Esophagus squamous epithelium (tissue), 5 donors: ENCODE results near the gene RGS14. TPM values are rescaled to one million over a fixed set of nuclear protein-coding genes. Genes with fewer than 3 reads are reported as not detected.

ENCODE experiments used
- DNase-seq: peaks from one replicate; lab custom pipeline; 2025; lab: John Stamatoyannopoulos, UW
- H3K27ac ChIP-seq, 4 donors: fragments of 200-600 bp; sonication (generic); one replicate each; pipeline ENCODE4 v1.5.1; 2016 to 2019; ENCODE audit warnings: mild to moderate bottlenecking in 1 of 4
- H3K27me3 ChIP-seq, 4 donors: fragments of 200-600 bp; sonication (generic); 1 replicate in 3 of 4; 2 replicates in 1 of 4; pipeline versions ENCODE4 v1.5.1 to v1.6.0; 2017 to 2021; ENCODE audit warnings: antibody characterized with exemption in 1 of 4
- H3K36me3 ChIP-seq, 3 donors: fragments of 200-600 bp; sonication (generic); one replicate each; pipeline ENCODE4 v1.5.1; 2016 to 2019
- H3K4me1 ChIP-seq, 3 donors: fragments of 200-600 bp; sonication (generic); one replicate each; pipeline ENCODE4 v1.5.1; 2017 to 2019
- H3K4me3 ChIP-seq, 4 donors: fragments of 200-600 bp; sonication (generic); 1 replicate in 3 of 4; 2 replicates in 1 of 4; pipeline ENCODE4 v1.5.1; 2016 to 2019; ENCODE audit warnings: mild to moderate bottlenecking in 2 of 4, moderate library complexity in 1 of 4
- H3K9me3 ChIP-seq, 3 donors: fragments of 200-600 bp; sonication (generic); one replicate each; pipeline ENCODE4 v1.5.1; 2016 to 2019
- POLR2A ChIP-seq, 4 donors: fragments of 450-650 bp; IDR thresholded peaks; one replicate each; pipeline ENCODE4 v1.6.1; 2017; ENCODE audit warnings: antibody characterized with exemption in 4 of 4, mild to moderate bottlenecking in 4 of 4, moderate library complexity in 3 of 4
- WGBS, 2 donors: methylation state at CpG; one replicate each; pipeline ENCODE4 v1.1.5; 2018; 5-methylcytosine and 5-hydroxymethylcytosine counted together
- intact Hi-C: fragments of 100-400 bp; cut with DNase I; formaldehyde crosslinking; loops from one replicate; pipeline ENCODE4 v1.15.0; 2022
- total RNA-seq, 4 donors: library from RNA; depleted of rRNA; stranded (reverse); fragments of >200 nt; gene quantifications; one replicate each; pipeline ENCODE4 v1.1.0, GENCODE V29; 2016
- TF ChIP-seq, protein P1 (sequence below), 6 experiments: fragments of 450-650 bp in 4 of 6; fragments of 200-600 bp in 2 of 6; sonication (generic) in 2 of 6; IDR thresholded peaks; one replicate each; pipeline ENCODE4 v1.5.1; 2016 to 2019; ENCODE audit warnings: antibody characterized with exemption in 6 of 6, mild to moderate bottlenecking in 4 of 6, moderate library complexity in 4 of 6
- donor health status: DM: yes; HTN: yes; CAD: no.

The RGS14 gene
- total RNA-seq, 4 donors from 2014 or later = 32.7 to 37.8 (median 34.8) TPM

DNA sequence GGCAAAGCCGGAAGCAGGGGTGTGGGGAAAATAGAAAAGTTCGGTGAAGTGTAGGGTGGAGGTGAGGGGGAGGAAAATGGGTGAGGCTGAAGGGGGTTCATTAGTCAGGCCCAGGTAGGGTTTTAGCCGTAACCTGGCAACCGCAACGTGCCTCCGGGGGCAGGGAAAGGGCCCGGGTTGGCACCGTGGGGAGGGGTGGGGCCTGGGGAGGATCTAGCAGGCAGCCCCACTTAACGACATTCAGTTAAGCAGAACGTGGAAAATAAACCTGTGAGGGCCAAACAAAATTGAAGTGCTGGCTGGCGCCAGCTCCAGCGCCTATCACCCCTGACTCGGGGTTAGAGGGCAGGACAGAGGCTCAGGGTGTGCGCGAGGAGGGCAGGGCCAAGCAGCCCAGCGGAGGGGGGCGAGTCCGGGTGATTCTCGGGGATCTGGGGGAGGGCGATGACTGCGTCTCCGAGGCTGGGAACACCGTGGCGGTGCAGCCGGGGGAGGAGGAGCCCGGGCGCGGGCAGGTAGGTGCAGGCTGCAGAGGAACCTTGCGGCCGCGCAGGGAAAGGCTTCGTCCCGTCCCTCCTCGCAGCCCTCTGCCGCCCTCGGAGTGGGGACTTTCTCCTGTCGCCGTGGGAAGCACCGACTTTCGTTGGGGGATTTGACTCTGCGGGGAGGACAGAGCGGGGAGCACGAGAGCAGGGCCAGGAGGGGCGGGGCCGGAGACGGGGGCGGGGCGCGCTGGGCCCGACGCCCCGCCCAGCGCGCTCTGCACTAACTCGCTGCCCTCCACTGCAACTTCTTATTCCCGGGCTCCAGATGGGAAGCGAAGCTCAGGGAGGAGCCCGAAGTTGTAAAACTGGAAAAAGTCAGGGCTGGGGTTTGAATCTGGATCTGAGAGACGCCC lies 5.1 kb downstream of the RGS14 start:
- peak overlapping the region; percentile 77 to 89 (median 80) for H3K27ac ChIP-seq
- H3K4me3 ChIP-seq = peak overlapping the region; percentile 30 to 70 (median 54)
- intact Hi-C loops = no loop called here
- H3K36me3 ChIP-seq = no peaks in the 10 kb centered on the region
- DNase-seq = no peak
- H3K4me1 ChIP-seq = peaks cover 50 to 91% (median 59%) of the 10 kb centered on the region in 3 donors
- no peaks in the 10 kb centered on the region for H3K9me3 ChIP-seq
- TF ChIP-seq, protein P1, sequence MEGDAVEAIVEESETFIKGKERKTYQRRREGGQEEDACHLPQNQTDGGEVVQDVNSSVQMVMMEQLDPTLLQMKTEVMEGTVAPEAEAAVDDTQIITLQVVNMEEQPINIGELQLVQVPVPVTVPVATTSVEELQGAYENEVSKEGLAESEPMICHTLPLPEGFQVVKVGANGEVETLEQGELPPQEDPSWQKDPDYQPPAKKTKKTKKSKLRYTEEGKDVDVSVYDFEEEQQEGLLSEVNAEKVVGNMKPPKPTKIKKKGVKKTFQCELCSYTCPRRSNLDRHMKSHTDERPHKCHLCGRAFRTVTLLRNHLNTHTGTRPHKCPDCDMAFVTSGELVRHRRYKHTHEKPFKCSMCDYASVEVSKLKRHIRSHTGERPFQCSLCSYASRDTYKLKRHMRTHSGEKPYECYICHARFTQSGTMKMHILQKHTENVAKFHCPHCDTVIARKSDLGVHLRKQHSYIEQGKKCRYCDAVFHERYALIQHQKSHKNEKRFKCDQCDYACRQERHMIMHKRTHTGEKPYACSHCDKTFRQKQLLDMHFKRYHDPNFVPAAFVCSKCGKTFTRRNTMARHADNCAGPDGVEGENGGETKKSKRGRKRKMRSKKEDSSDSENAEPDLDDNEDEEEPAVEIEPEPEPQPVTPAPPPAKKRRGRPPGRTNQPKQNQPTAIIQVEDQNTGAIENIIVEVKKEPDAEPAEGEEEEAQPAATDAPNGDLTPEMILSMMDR (IDR thresholded peaks at IDR 0.05) = peak in 1 of 6 experiments; percentile 6
- peak in 1 of 4 donors; percentile 13 for TF ChIP-seq POLR2A (IDR thresholded peaks at IDR 0.05)
- 4 to 17% methylated on average over 19 to 31 of the region's 59 CpGs for WGBS, 2 donors
- no peaks in the 10 kb centered on the region for H3K27me3 ChIP-seq

- DNase-seq = no peak
- H3K4me1 ChIP-seq = peaks cover 44 to 91% (median 55%) of the 10 kb centered on the region in 3 donors
- no peaks in the 10 kb centered on the region for H3K27me3 ChIP-seq
- peak overlapping the region in 3 of 4 donors; percentile 77 to 89 (median 80) for H3K27ac ChIP-seq
- intact Hi-C loops = no loop called here
- no peaks in the 10 kb centered on the region for H3K36me3 ChIP-seq
- TF ChIP-seq POLR2A (IDR thresholded peaks at IDR 0.05) = no peak
- TF ChIP-seq, protein P1 (IDR thresholded peaks at IDR 0.05) = no peak
- WGBS, 2 donors = 33 to 36% methylated on average over 10 of the region's 10 CpGs
- H3K9me3 ChIP-seq = no peaks in the 10 kb centered on the region
- peak overlapping the region; percentile 30 to 70 (median 54) for H3K4me3 ChIP-seq
Observed at GRCh38 chr5:177363565-177363964, 5.8 kb downstream of the RGS14 start.

DNA sequence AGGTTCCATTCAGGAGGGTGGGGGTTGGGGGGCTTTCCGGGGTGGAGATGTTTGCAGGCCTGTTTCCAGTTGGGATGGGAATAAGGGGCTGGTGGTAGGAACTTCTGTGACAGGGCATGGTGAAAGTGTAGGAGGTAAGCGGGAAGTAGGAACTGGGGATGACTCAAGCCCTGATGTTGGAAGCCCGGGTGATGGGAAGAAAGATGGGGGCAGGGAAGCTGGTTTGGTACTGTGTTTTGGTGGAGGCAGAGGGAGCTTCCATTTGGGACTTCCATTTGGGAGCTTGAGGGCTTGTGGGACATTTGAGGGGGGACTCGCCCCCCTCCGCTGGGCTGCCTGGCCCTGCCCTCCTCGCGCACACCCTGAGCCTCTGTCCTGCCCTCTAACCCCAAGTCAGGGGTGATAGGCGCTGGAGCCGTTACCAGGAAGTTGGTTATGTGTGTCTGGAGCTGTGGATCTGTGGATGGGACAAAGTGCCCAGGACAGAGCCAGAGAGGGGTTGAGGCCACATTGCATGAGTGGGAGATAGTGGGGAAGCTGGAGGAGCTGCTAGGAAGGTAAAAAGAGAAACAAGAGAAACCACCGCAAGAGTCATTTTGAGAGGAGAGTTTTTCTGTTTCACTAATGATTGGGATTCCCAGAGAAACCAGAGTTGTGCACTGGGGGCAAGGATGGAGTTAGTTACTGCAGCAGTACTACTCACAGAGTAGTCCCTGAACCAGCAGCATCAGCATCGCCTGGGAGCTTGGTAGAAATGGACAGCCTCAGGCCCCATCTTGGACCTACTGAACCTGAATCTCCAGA lies 6.6 kb downstream of the RGS14 start:
- Histone ChIP-seq H3K9me3 (no peaks in the 10 kb centered on the region), H3K36me3 (no peaks in the 10 kb centered on the region), H3K4me3 (no peak overlapping the region), H3K27me3 (no peaks in the 10 kb centered on the region), H3K4me1 (peaks cover 47 to 91% (median 48%) of the 10 kb centered on the region in 3 donors), H3K27ac (peak overlapping the region in 2 of 4 donors; percentile 80 to 89)
- WGBS, 2 donors = 45 to 70% methylated on average over 6 to 7 of the region's 11 CpGs
- TF ChIP-seq, protein P1 (IDR thresholded peaks at IDR 0.05) = no peak
- no peak for TF ChIP-seq POLR2A (IDR thresholded peaks at IDR 0.05)
- DNase-seq = no peak
- intact Hi-C loops = no loop called here

GRCh38 chr5:177365845-177366527 lies 8.3 kb downstream of the RGS14 start:
- H3K4me3 ChIP-seq = peak overlapping the region in 3 of 4 donors; percentile 43 to 60 (median 49)
- no peak for TF ChIP-seq POLR2A (IDR thresholded peaks at IDR 0.05)
- intact Hi-C loops = no loop called here
- no peaks in the 10 kb centered on the region for H3K36me3 ChIP-seq
- peaks cover 45 to 97% (median 62%) of the 10 kb centered on the region in 3 donors for H3K4me1 ChIP-seq
- no peaks in the 10 kb centered on the region for H3K9me3 ChIP-seq
- peak overlapping the region; percentile 85 to 91 (median 89) for H3K27ac ChIP-seq
- H3K27me3 ChIP-seq = no peaks in the 10 kb centered on the region
- WGBS, 2 donors = 73 to 84% methylated on average over 8 to 13 of the region's 14 CpGs
- DNase-seq = no peak
